ENCODE measurements around the gene HSPH1. TPM values are rescaled to one million over a fixed set of nuclear protein-coding genes. Genes with fewer than 3 reads are reported as not detected.

The HSPH1 gene
- total and polyA plus RNA-seq, 2 donors (not counting 3 experiments of a cell fraction or from before 2014, with no cell fraction given) = 15.8 to 124 TPM

DNA sequence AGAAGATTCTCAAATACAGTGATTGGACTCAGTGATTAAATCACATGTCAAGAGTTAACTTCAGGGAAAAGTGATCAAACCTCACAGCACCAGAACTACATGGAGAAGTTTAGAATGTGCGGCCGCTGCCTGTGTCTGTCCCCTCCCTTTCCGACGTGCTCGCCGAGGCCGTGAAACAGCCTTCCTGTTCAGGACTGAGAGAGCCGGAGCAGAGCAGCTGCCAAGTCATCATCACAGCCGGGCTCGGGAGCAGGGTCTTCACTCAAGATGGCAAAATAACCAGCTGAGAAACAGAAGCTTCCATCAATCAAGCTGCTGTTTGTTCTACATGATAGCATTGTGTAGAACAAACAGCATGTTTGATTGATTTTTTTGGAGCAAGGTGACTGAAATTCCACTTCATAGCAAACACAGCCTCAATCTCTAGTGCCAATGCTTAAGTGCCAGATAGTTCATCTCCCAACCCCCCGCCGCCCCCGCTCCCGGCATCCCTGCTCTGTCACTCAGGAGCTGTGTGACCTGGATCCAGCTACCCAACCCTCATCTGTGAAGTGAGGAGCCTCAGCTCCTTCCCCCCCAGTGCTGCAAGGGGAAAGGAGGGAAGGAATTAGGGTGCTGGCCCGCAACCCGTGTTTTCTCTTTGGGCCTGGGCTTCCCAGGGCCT is 70.6 kb downstream of the HSPH1 start:
- peaks cover 3 to 4% of the 10 kb centered on the region in 2 experiments for H3K27me3 ChIP-seq (ENCODE audit: control insufficient read depth in 2 of 2, insufficient read depth in 2 of 2, low read length in 2 of 2)
- no peaks in the 10 kb centered on the region for H3K79me2 ChIP-seq (ENCODE audit: control insufficient read depth, insufficient read depth, low read length)
- dilution Hi-C loops (cut with MboI; ENCODE audit: extremely low pct_ligation_motif_present, low sequenced_read_pairs) (no loop called here), intact Hi-C loops (cut with micrococcal nuclease) (loop anchor here (2.0 kb wide), 1 partner anchor 46 kb away; no protein-coding TSS in a partner anchor)
- H3K9me3 ChIP-seq (replicated peaks; ENCODE audit: control insufficient read depth, insufficient read depth, low read length) = no peaks in the 10 kb centered on the region
- H3K27ac ChIP-seq (ENCODE audit: insufficient read depth, low read depth, low read length) = peak overlapping the region; percentile 2
- H2AFZ ChIP-seq (ENCODE audit: low read depth, low read length) = peak overlapping the region; percentile 97
- peak overlapping the region; percentile 23 for H3K4me2 ChIP-seq (ENCODE audit: insufficient read depth, low read length)
- DNase-seq (ENCODE audit: low read depth, low spot score) = peak; percentile 70
- no peak overlapping the region for H3K4me3 ChIP-seq (replicated peaks in 1 of 3; ENCODE audit: insufficient read depth in 1 of 3, low read depth in 1 of 3, low read length in 3 of 3)
- ChIA-PET POLR2A (no interaction called here), CTCF (interaction anchor here (0.7 to 1.6 kb wide), 2 partner anchors 40 to 42 kb away, joined by 3 to 4 read pairs; no protein-coding TSS in a partner anchor)
- no peaks in the 10 kb centered on the region for H4K20me1 ChIP-seq (replicated peaks; ENCODE audit: control insufficient read depth, extremely low read depth, insufficient read depth, low read length)
- H3K4me1 ChIP-seq (ENCODE audit: control insufficient read depth, extremely low read depth, insufficient read depth, low read length) = peaks cover 8% of the 10 kb centered on the region
- H3K36me3 ChIP-seq (ENCODE audit: control insufficient read depth in 2 of 2, extremely low read depth in 1 of 2, insufficient read depth in 2 of 2, low read length in 2 of 2) = no peaks in the 10 kb centered on the region
- no peak overlapping the region for H3K9ac ChIP-seq (replicated peaks; ENCODE audit: extremely low read depth, insufficient read depth, low read length)
- no peaks in the 10 kb centered on the region for H3K9me1 ChIP-seq (replicated peaks; ENCODE audit: control insufficient read depth, extremely low read depth, insufficient read depth, low read length)
- peak; percentile 4 for TF ChIP-seq FOS (IDR thresholded peaks at IDR 0.05; ENCODE audit: borderline replicate concordance, insufficient read depth, low read length)
- no peak for TF ChIP-seq MYC (IDR thresholded peaks at IDR 0.05; ENCODE audit: low read depth, low read length)
- no TSS peak for BruUV-seq (replicated peaks)
- peak; percentile 87 for FAIRE-seq

DNA sequence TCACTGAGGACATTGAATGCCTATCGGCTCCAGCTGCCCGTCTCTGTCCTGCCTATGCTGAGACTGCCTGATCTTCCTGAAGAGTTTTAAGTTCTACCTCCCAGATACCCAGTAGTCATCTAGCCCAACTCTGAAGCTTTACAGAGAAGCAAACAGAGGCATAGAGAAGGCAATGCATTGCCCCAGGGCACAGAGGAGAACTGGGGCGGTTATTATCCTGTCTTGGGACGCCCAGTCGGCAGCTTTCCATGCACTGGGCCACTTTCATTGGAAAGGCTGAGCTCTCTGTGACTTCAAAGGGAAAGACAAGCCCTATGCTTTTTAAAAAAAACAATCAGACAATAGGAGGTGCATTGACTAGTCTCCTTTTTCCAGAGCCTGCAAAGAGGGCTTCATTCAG is 71.6 kb downstream of the HSPH1 start:
- no peak overlapping the region for H3K27ac ChIP-seq (ENCODE audit: insufficient read depth, low read depth, low read length)
- H3K79me2 ChIP-seq (ENCODE audit: control insufficient read depth, insufficient read depth, low read length) = no peaks in the 10 kb centered on the region
- FAIRE-seq (no peak), DNase-seq (ENCODE audit: low read depth, low spot score) (no peak)
- no peak overlapping the region for H2AFZ ChIP-seq (ENCODE audit: low read depth, low read length)
- H3K9me3 ChIP-seq (replicated peaks; ENCODE audit: control insufficient read depth, insufficient read depth, low read length) = no peaks in the 10 kb centered on the region
- no TSS peak for BruUV-seq (replicated peaks)
- no peaks in the 10 kb centered on the region for H3K9me1 ChIP-seq (replicated peaks; ENCODE audit: control insufficient read depth, extremely low read depth, insufficient read depth, low read length)
- TF ChIP-seq POLR2AphosphoS5 (IDR thresholded peaks at IDR 0.05; ENCODE audit: insufficient read depth, low read depth, low read length) (no peak), FOS (IDR thresholded peaks at IDR 0.05; ENCODE audit: borderline replicate concordance, insufficient read depth, low read length) (no peak), JUN (IDR thresholded peaks at IDR 0.05; ENCODE audit: borderline replicate concordance, insufficient read depth, insufficient read length, low read depth) (no peak), EZH2 (IDR thresholded peaks at IDR 0.05; ENCODE audit: borderline replicate concordance, low read depth, low read length, severe bottlenecking) (no peak)
- CTCF ChIA-PET = interaction anchor here (1.6 to 1.7 kb wide), 2 partner anchors 39 to 45 kb away, joined by 4 to 8 read pairs; no protein-coding TSS in a partner anchor
- H3K27me3 ChIP-seq (ENCODE audit: control insufficient read depth in 2 of 2, insufficient read depth in 2 of 2, low read length in 2 of 2) = peaks cover 10 to 14% of the 10 kb centered on the region in 2 experiments
- no peaks in the 10 kb centered on the region for H4K20me1 ChIP-seq (replicated peaks; ENCODE audit: control insufficient read depth, extremely low read depth, insufficient read depth, low read length)
- H3K4me1 ChIP-seq (ENCODE audit: control insufficient read depth, extremely low read depth, insufficient read depth, low read length) = peaks cover 8% of the 10 kb centered on the region
- H3K4me2 ChIP-seq (ENCODE audit: insufficient read depth, low read length) = no peak overlapping the region
- H3K9ac ChIP-seq (replicated peaks; ENCODE audit: extremely low read depth, insufficient read depth, low read length) = no peak overlapping the region
- H3K4me3 ChIP-seq (replicated peaks in 1 of 3; ENCODE audit: insufficient read depth in 1 of 3, low read depth in 1 of 3, low read length in 3 of 3) = no peak overlapping the region
- POLR2A ChIA-PET = no interaction called here
- dilution Hi-C loops (cut with MboI; ENCODE audit: extremely low pct_ligation_motif_present, low sequenced_read_pairs) = no loop called here
- no peaks in the 10 kb centered on the region for H3K36me3 ChIP-seq (ENCODE audit: control insufficient read depth in 2 of 2, extremely low read depth in 1 of 2, insufficient read depth in 2 of 2, low read length in 2 of 2)
- intact Hi-C loops (cut with micrococcal nuclease) = loop anchor here (2.0 kb wide), 1 partner anchor 45 kb away; no protein-coding TSS in a partner anchor

All from endothelial cell of umbilical vein (primary cell).